ENCODE measurements around the gene KCNN4.

The KCNN4 gene

DNA sequence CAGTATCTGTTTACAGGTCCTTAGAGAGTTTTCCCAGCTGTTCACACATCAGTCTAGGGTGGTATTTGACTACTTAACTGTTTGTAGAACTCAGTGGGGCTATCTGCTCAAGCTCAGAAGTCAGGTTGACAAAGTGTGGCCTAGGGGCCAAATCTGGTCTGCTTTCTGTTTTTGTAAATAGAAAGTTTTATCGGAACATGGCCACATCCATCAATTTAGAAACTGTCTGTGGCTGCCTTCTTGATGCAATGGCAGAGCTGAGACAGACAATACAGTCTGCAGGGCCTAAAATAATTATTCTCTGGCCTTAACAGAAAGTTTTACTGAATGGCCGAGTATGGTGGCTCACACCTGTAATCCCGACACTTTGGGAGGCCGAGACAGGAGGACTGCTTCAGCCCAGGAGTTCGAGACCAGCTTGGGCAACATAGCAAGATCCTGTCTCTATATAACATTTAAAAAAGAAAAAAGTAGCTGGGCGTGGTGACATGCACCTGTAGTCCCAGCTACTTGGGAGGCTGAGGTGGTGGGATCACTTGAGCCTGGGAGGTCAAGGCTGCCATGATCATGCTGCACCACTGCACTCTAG is 28.4 kb downstream of the KCNN4 start:
- TF ChIP-seq CTCF (conservative IDR thresholded peaks at IDR 0.05; ENCODE audit: low read depth), result no peak
- DNase-seq (ENCODE audit: low spot score), result no peak
- H3K27ac ChIP-seq, result peak overlapping the region; percentile 100
- ChIA-PET POLR2A (ENCODE audit: low non-redundant PET) (interaction anchor here (0.6 kb wide), 1 partner anchor 77 kb away, joined by 7 read pairs; no protein-coding TSS in a partner anchor), CTCF (interaction anchor here (1.2 kb wide), 1 partner anchor 33 kb away, joined by 4 read pairs; no protein-coding TSS in a partner anchor)

- ChIA-PET POLR2A (ENCODE audit: low non-redundant PET) (no interaction called here), CTCF (no interaction called here)
- H3K27ac ChIP-seq, result peak overlapping the region; percentile 70
- no peak for TF ChIP-seq CTCF (conservative IDR thresholded peaks at IDR 0.05; ENCODE audit: low read depth)
- no peak for DNase-seq (ENCODE audit: low spot score)
These were observed 29.1 kb downstream of the KCNN4 start for GRCh38 chr19:43751466-43752220.

DNA sequence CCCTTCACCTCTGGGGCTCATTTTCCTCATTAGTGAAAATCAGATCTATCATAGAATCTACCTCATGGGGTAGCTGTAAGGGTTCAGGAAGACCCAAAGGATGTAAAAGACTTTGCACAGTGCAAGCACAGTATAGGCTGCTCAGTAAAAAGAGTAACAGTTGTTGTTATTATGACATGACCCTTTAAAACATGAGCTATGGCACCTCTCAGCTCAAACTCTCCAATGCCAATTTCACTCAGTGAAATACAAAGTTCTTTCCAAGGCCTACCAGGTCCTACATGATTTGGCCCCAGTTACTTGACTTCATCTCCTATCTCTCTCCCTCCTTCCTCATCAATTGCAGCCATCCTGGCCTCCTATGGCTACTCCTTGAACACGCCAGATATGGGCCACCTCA is 30.9 kb downstream of the KCNN4 start:
- H3K27ac ChIP-seq, result peak overlapping the region; percentile 44; the same call in 1 of the 2 replicates
- TF ChIP-seq CTCF (conservative IDR thresholded peaks at IDR 0.05; ENCODE audit: low read depth), result no peak
- CTCF ChIA-PET, result interaction anchor here (0.6 kb wide), 1 partner anchor 61 kb away, joined by 3 read pairs; no protein-coding TSS in a partner anchor
- no peak for DNase-seq (ENCODE audit: low spot score)
- POLR2A ChIA-PET (ENCODE audit: low non-redundant PET), result interaction anchor here (0.6 kb wide), 1 partner anchor 12 kb away, joined by 3 read pairs; no protein-coding TSS in a partner anchor

GRCh38 chr19:43749152-43749551 is 31.6 kb downstream of the KCNN4 start:
- no peak for DNase-seq (ENCODE audit: low spot score)
- CTCF ChIA-PET, result no interaction called here
- H3K27ac ChIP-seq, result peak overlapping the region; percentile 44; the same call in 1 of the 2 replicates
- POLR2A ChIA-PET (ENCODE audit: low non-redundant PET), result no interaction called here
- no peak for TF ChIP-seq CTCF (conservative IDR thresholded peaks at IDR 0.05; ENCODE audit: low read depth)

GRCh38 chr19:43748685-43749084 is 32.1 kb downstream of the KCNN4 start:
- DNase-seq (ENCODE audit: low spot score), result no peak
- ChIA-PET CTCF (no interaction called here), POLR2A (ENCODE audit: low non-redundant PET) (no interaction called here)
- H3K27ac ChIP-seq, result peak overlapping the region; percentile 37; the same call in 1 of the 2 replicates
- TF ChIP-seq CTCF (conservative IDR thresholded peaks at IDR 0.05; ENCODE audit: low read depth), result no peak

DNA sequence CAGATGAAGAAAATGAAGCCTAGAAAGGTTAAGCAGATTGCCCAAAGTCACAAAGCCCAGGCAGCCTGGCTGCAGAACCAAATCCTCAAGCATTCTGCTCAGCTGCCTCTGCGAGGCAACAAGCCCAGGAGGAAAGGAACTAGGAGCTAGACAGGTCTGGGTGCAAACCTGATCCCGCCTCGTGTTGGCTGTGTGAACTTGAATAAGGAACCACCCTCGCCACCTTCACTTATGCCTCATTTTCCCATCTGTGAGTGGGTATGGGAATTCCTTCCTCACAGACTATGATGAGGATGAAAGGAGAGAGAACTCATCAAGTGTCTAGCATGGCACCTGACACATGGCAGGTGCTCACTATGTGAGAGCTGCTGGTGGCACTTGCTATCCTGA is 32.6 kb downstream of the KCNN4 start:
- TF ChIP-seq CTCF (conservative IDR thresholded peaks at IDR 0.05; ENCODE audit: low read depth), result no peak
- CTCF ChIA-PET, result no interaction called here
- POLR2A ChIA-PET (ENCODE audit: low non-redundant PET), result no interaction called here
- peak overlapping the region; percentile 37 for H3K27ac ChIP-seq
- DNase-seq (ENCODE audit: low spot score), result no peak

Measured in RWPE1 (cell line).